HepG2 (cell line): ENCODE data around the gene SPRR2D. TPM values are rescaled to one million over a fixed set of nuclear protein-coding genes. Genes with fewer than 3 reads are reported as not detected.

Source experiments
- ATAC-seq: fragments of 200-7000 bp; cut with Tn5 transposase; 3 replicates; pipeline ENCODE4 v1.9.1; 2020; ENCODE audit warnings: mild to moderate bottlenecking, moderate library complexity
- BruUV-seq: library from RNA; stranded (reverse); fragments of 400-500 nt; replicated peaks from 2 replicates; lab custom pipeline; 2021; lab: Mats Ljungman, UMichigan
- CTCF ChIA-PET: fragments of 300-600 bp; formaldehyde crosslinking; extraction: SDS; loops from one replicate; lab custom pipeline; 2021; ENCODE audit warnings: low total read pairs, inconsistent platforms, low intra/inter-chr PET ratio; lab: Yijun Ruan, JAX
- POLR2A ChIA-PET: fragments of 350-600 bp; sonication (Branson Sonifier 250); formaldehyde crosslinking; loops from one replicate; lab custom pipeline; 2020; ENCODE audit warnings: antibody characterized with exemption, inconsistent platforms; lab: Yijun Ruan, JAX
- DNase-seq: peaks from one replicate; pipeline ENCODE4 v3.0.0-alpha.2; 2015; ENCODE audit warnings: low spot score
- FAIRE-seq: peaks from 3 replicates; lab custom pipeline; 2011; peaks lifted over from hg19 to GRCh38; lab: Jason Lieb, UNC
- H2AFZ ChIP-seq: one replicate; pipeline ENCODE4 v1.6.1; 2011; ENCODE audit warnings: low read length, inconsistent platforms
- H3K27ac ChIP-seq: fragments of 300-600 bp; 3 replicates; pipeline ENCODE4 v1.8.0; 2011; ENCODE audit warnings: mixed run types, mild to moderate bottlenecking, mixed read lengths, low read length, inconsistent platforms; ENCODE audit not compliant: insufficient read depth; ENCODE audit errors: extremely low read length
- H3K27me3 ChIP-seq, 2 experiments: fragments of 200-600 bp in 1 of 2; 2 replicates in 1 of 2; 3 replicates in 1 of 2; pipeline versions ENCODE4 v1.6.0 to v1.8.0; 2011; ENCODE audit warnings: low read length in 2 of 2, mild to moderate bottlenecking in 2 of 2, moderate library complexity in 2 of 2, inconsistent platforms in 1 of 2; ENCODE audit not compliant: insufficient read depth in 2 of 2, control insufficient read depth in 1 of 2
- H3K36me3 ChIP-seq, 2 experiments: fragments of 200-600 bp in 1 of 2; replicated peaks in 1 of 2; 2 replicates in 1 of 2; 3 replicates in 1 of 2; pipeline versions ENCODE4 v1.5.1 to v1.8.0; 2011; ENCODE audit warnings: low read length in 2 of 2, inconsistent platforms in 1 of 2; ENCODE audit not compliant: insufficient read depth in 2 of 2, control insufficient read depth in 1 of 2
- H3K4me1 ChIP-seq: 2 replicates; pipeline ENCODE4 v1.5.1; 2012; ENCODE audit warnings: low read length, inconsistent platforms; ENCODE audit not compliant: insufficient read depth
- H3K4me2 ChIP-seq: 2 replicates; pipeline ENCODE4 v1.6.0; 2011; ENCODE audit warnings: low read depth, low read length, inconsistent platforms
- H3K4me3 ChIP-seq, 3 experiments: fragments of 200-600 bp in 1 of 3; sonication (generic), shearing (Covaris generic) in 1 of 3; replicated peaks in 1 of 3; 2 replicates each; pipeline ENCODE4 v1.5.1; 2011 to 2016; ENCODE audit warnings: low read length in 3 of 3, inconsistent platforms in 2 of 3, low read depth in 2 of 3, mild to moderate bottlenecking in 2 of 3, control low read depth in 1 of 3, mixed read lengths in 1 of 3; ENCODE audit not compliant: insufficient read depth in 1 of 3
- H3K79me2 ChIP-seq: one replicate; pipeline ENCODE4 v1.6.1; 2011; ENCODE audit warnings: low read length, inconsistent platforms; ENCODE audit not compliant: insufficient read depth
- H3K9ac ChIP-seq: 2 replicates; pipeline ENCODE4 v1.6.0; 2011; ENCODE audit warnings: mild to moderate bottlenecking, low read depth, low read length, inconsistent platforms; ENCODE audit not compliant: insufficient read depth
- H3K9me3 ChIP-seq: 2 replicates; pipeline ENCODE4 v1.5.1; 2012; ENCODE audit warnings: mild to moderate bottlenecking, low read length
- H4K20me1 ChIP-seq: 2 replicates; pipeline ENCODE4 v1.6.0; 2011; ENCODE audit warnings: inconsistent platforms, mild to moderate bottlenecking, low read length, moderate library complexity; ENCODE audit not compliant: insufficient read depth
- HIVEP1 ChIP-seq: sonication (generic); formaldehyde crosslinking; IDR thresholded peaks from 2 replicates; pipeline ENCODE4 v1.4.0; 2020; ENCODE audit warnings: mild to moderate bottlenecking, missing genetic modification reagents
- KMT2A ChIP-seq: sonication (generic); formaldehyde crosslinking; IDR thresholded peaks from 2 replicates; pipeline ENCODE4 v1.4.0; 2020; ENCODE audit warnings: missing genetic modification reagents
- MAX ChIP-seq: IDR thresholded peaks from 2 replicates; pipeline ENCODE4 v1.6.1; 2012; ENCODE audit warnings: inconsistent platforms
- PTBP1 ChIP-seq: fragments of 200-400 bp; formaldehyde crosslinking; IDR thresholded peaks from 2 replicates; pipeline ENCODE4 v1.6.1; 2018; ENCODE audit warnings: low read length, low read depth; ENCODE audit not compliant: poor library complexity, severe bottlenecking
- RFXANK ChIP-seq: IDR thresholded peaks from 2 replicates; pipeline ENCODE4 v1.6.1; 2016
- SIX4 ChIP-seq: sonication (generic); formaldehyde crosslinking; IDR thresholded peaks from 2 replicates; pipeline ENCODE4 v1.4.0; 2020; ENCODE audit warnings: missing genetic modification reagents
- STAT5B ChIP-seq: sonication (generic); formaldehyde crosslinking; IDR thresholded peaks from 2 replicates; pipeline ENCODE4 v1.4.0; 2020; ENCODE audit warnings: missing genetic modification reagents
- ZBTB14 ChIP-seq: sonication (generic); formaldehyde crosslinking; IDR thresholded peaks from 2 replicates; pipeline ENCODE4 v1.4.0; 2020; ENCODE audit warnings: missing genetic modification reagents
- ZFP41 ChIP-seq: sonication (generic); formaldehyde crosslinking; IDR thresholded peaks from 2 replicates; pipeline ENCODE4 v1.4.0; 2020; ENCODE audit warnings: mild to moderate bottlenecking, missing genetic modification reagents, borderline replicate concordance
- ZMYM3 ChIP-seq: sonication (generic); formaldehyde crosslinking; IDR thresholded peaks from 2 replicates; pipeline ENCODE4 v1.5.1; 2020; ENCODE audit warnings: mild to moderate bottlenecking, missing genetic modification reagents
- ZNF17 ChIP-seq: sonication (generic); formaldehyde crosslinking; IDR thresholded peaks from 2 replicates; pipeline ENCODE4 v1.5.0; 2020; ENCODE audit warnings: mild to moderate bottlenecking, missing genetic modification reagents
- ZNF230 ChIP-seq: sonication (generic); formaldehyde crosslinking; IDR thresholded peaks from 2 replicates; pipeline ENCODE4 v1.4.0; 2020; ENCODE audit warnings: mild to moderate bottlenecking, missing genetic modification reagents
- ZNF296 ChIP-seq: sonication (generic); formaldehyde crosslinking; conservative IDR thresholded peaks from 2 replicates; pipeline ENCODE4 v1.5.0; 2020; ENCODE audit warnings: mild to moderate bottlenecking, missing genetic modification reagents
- WGBS: methylation state at CpG from one replicate; pipeline ENCODE4 v1.1.6; 2017; ENCODE audit warnings: low lambda C conversion rate; 5-methylcytosine and 5-hydroxymethylcytosine counted together
- in situ Hi-C: cut with HindIII; loops from 2 replicates; pipeline ENCODE4 v1.10.0; 2017; ENCODE audit warnings: low pct_unique_long_range_greater_than_20kb; ENCODE audit not compliant: extremely low pct_ligation_motif_present
- intact Hi-C: fragments of 100-400 bp; cut with micrococcal nuclease; formaldehyde crosslinking; loops from one replicate; pipeline ENCODE4 v1.10.0; 2022; ENCODE audit not compliant: unreplicated experiment
- polyA plus RNA-seq, 8 experiments: library from polyadenylated mRNA; depleted of rRNA in 3 of 8; stranded (reverse) in 7 of 8; unstranded in 1 of 8; fragments of >200 nt; fragmentation: Illumina TruSeq in 4 of 8; extraction: Trizol in 4 of 8; gene quantifications; 2 replicates each; pipeline versions ENCODE4 v1.2.1 to v1.2.3, GENCODE V29; 2011 to 2016; ENCODE audit warnings: low read depth in 4 of 8, missing spikeins in 1 of 8, mixed read lengths in 1 of 8; ENCODE audit not compliant: insufficient read depth in 1 of 8
- total RNA-seq, 5 experiments: library from RNA; depleted of rRNA; stranded (reverse); fragments of >200 nt; fragmentation: Illumina TruSeq; extraction: Trizol; gene quantifications; 2 replicates each; pipeline ENCODE4 v1.2.3, GENCODE V29; 2016; ENCODE audit warnings: low read depth in 1 of 5
- TF ChIP-seq, protein P1 (sequence below): sonication (generic); formaldehyde crosslinking; IDR thresholded peaks from 2 replicates; pipeline ENCODE4 v1.8.1; 2023; ENCODE audit warnings: mild to moderate bottlenecking, inconsistent platforms, moderate library complexity, missing genetic modification reagents, borderline replicate concordance

SPRR2D gene
- total and polyA plus RNA-seq, 2 of the 13 experiments (the other 11 are each of a cell fraction or from before 2014, with no cell fraction given): not detected

DNA sequence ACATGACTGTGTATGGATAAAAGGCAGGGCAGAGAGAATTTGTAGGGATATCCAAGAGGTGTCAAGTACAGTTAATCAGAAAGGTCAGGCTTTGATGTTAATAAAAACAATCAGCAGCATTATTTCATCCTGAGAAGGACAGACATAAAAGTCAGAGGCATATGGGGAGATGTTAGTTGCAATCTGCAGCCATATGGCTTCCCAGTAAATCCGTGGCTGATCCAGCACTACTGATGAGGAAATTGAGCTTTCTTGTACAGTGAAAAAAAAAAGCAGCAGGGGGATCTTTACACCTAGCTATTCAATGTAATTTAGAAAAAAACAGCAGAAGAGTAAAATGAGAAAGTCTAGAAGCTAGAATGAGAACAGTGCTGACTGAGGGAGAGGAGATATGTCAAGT, 12.2 kb downstream of the SPRR2D start:
- FAIRE-seq: no peak
- Histone ChIP-seq H3K4me2 (no peak overlapping the region), H4K20me1 (no peaks in the 10 kb centered on the region), H2AFZ (no peak overlapping the region), H3K27me3 (no peaks in the 10 kb centered on the region), H3K9ac (no peak overlapping the region), H3K36me3 (no peaks in the 10 kb centered on the region), H3K27ac (no peak overlapping the region), H3K4me1 (no peaks in the 10 kb centered on the region), H3K4me3 (no peak overlapping the region), H3K9me3 (no peaks in the 10 kb centered on the region), H3K79me2 (no peaks in the 10 kb centered on the region)
- intact Hi-C loops (no loop called here), in situ Hi-C loops (no loop called here)
- POLR2A ChIA-PET: no interaction called here
- ATAC-seq: no peak
- no TSS peak for BruUV-seq
- DNase-seq: no peak
- WGBS: 0% methylated on average over 1 of the region's 1 CpG
- CTCF ChIA-PET: no interaction called here
- TF ChIP-seq ZNF17 (CRISPR knock-in tag) (no peak), ZBTB14 (CRISPR knock-in tag) (no peak), MAX (no peak), ZNF296 (CRISPR knock-in tag) (no peak), PTBP1 (no peak), KMT2A (CRISPR knock-in tag) (no peak), RFXANK (no peak), ZNF230 (CRISPR knock-in tag) (no peak), STAT5B (CRISPR knock-in tag) (no peak), ZMYM3 (CRISPR knock-in tag) (no peak), SIX4 (no peak), HIVEP1 (CRISPR knock-in tag) (no peak), ZFP41 (CRISPR knock-in tag) (no peak)
- TF ChIP-seq, protein P1, sequence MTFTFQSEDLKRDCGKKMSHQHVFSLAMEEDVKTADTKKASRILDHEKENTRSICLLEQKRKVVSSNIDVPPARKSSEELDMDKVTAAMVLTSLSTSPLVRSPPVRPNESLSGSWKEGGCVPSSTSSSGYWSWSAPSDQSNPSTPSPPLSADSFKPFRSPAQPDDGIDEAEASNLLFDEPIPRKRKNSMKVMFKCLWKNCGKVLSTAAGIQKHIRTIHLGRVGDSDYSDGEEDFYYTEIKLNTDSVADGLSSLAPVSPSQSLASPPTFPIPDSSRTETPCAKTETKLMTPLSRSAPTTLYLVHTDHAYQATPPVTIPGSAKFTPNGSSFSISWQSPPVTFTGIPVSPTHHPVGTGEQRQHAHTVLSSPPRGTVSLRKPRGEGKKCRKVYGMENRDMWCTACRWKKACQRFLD (CRISPR knock-in tag): no peak
